ENCODE results near the gene COL15A1.

- TF ChIP-seq CTCF (IDR thresholded peaks at IDR 0.05; ENCODE audit: low read depth, low read length) (no peak), EZH2phosphoT487 (IDR thresholded peaks at IDR 0.05; ENCODE audit: low read depth) (no peak)
Measured at GRCh38 chr9:98942906-98943681, 613 bp upstream of the COL15A1 start.
